Breast epithelium (tissue), 4 donors: ENCODE measurements around the gene PPP5C. TPM values are rescaled to one million over a fixed set of nuclear protein-coding genes. Genes with fewer than 3 reads are reported as not detected.
"Not testable (repeated sequence)": the region's sequence is repeated elsewhere in the genome, so short reads cannot be mapped to it uniquely, and the experiment has no call there.

Source experiments
- DNase-seq, 2 donors: peaks; one replicate each; pipeline ENCODE4 v3.0.0-alpha.2; 2019; ENCODE audit warnings: low spot score in 2 of 2
- H3K27ac ChIP-seq, 2 donors: fragments of 200-600 bp; sonication (generic) in 1 of 2; one replicate each; pipeline ENCODE4 v1.5.1; 2016 to 2019; ENCODE audit warnings: mild to moderate bottlenecking in 1 of 2
- H3K27me3 ChIP-seq, 2 donors: fragments of 200-600 bp; sonication (generic) in 1 of 2; one replicate each; pipeline versions ENCODE4 v1.5.1 to v1.6.0; 2017 to 2019; ENCODE audit warnings: control low read depth in 1 of 2, mild to moderate bottlenecking in 1 of 2
- H3K36me3 ChIP-seq: fragments of 200-600 bp; one replicate; pipeline ENCODE4 v1.5.1; 2019
- H3K4me1 ChIP-seq, 2 donors: fragments of 200-600 bp; sonication (generic); one replicate each; pipeline ENCODE4 v1.5.1; 2016 to 2019; ENCODE audit warnings: control low read depth in 1 of 2
- H3K4me3 ChIP-seq, 3 donors: fragments of 200-600 bp; sonication (generic); 1 replicate in 2 of 3; 2 replicates in 1 of 3; pipeline ENCODE4 v1.5.1; 2016 to 2019; ENCODE audit warnings: mild to moderate bottlenecking in 3 of 3, moderate library complexity in 2 of 3
- H3K9me3 ChIP-seq, 2 donors: fragments of 200-600 bp; sonication (generic) in 1 of 2; one replicate each; pipeline ENCODE4 v1.5.1; 2016 to 2019; ENCODE audit warnings: control low read depth in 1 of 2
- POLR2A ChIP-seq: fragments of 450-650 bp; IDR thresholded peaks from one replicate; pipeline ENCODE4 v1.6.1; 2016; ENCODE audit warnings: antibody characterized with exemption, mild to moderate bottlenecking, moderate library complexity
- POLR2AphosphoS5 ChIP-seq, 3 donors: sonication (generic); formaldehyde crosslinking; IDR thresholded peaks; one replicate each; pipeline ENCODE4 v1.6.1; 2017; ENCODE audit warnings: antibody characterized with exemption in 3 of 3
- intact Hi-C: fragments of 100-400 bp; cut with DNase I; formaldehyde crosslinking; loops from one replicate; pipeline ENCODE4 v1.15.1; 2023; ENCODE audit warnings: low total_unique reads
- total RNA-seq, 3 donors: library from RNA; depleted of rRNA; stranded (reverse); fragments of >200 nt; gene quantifications; one replicate each; pipeline ENCODE4 v1.1.0, GENCODE V29; 2016
- TF ChIP-seq, protein P1 (sequence below), 3 donors: fragments of 450-650 bp; IDR thresholded peaks; one replicate each; pipeline ENCODE4 v1.5.1; 2016 to 2017; ENCODE audit warnings: antibody characterized with exemption in 3 of 3, mild to moderate bottlenecking in 3 of 3, moderate library complexity in 3 of 3

PPP5C gene
- total RNA-seq, 3 donors from 2014 or later, result 41.3 to 72.4 (median 58.7) TPM

- TF ChIP-seq, protein P1, sequence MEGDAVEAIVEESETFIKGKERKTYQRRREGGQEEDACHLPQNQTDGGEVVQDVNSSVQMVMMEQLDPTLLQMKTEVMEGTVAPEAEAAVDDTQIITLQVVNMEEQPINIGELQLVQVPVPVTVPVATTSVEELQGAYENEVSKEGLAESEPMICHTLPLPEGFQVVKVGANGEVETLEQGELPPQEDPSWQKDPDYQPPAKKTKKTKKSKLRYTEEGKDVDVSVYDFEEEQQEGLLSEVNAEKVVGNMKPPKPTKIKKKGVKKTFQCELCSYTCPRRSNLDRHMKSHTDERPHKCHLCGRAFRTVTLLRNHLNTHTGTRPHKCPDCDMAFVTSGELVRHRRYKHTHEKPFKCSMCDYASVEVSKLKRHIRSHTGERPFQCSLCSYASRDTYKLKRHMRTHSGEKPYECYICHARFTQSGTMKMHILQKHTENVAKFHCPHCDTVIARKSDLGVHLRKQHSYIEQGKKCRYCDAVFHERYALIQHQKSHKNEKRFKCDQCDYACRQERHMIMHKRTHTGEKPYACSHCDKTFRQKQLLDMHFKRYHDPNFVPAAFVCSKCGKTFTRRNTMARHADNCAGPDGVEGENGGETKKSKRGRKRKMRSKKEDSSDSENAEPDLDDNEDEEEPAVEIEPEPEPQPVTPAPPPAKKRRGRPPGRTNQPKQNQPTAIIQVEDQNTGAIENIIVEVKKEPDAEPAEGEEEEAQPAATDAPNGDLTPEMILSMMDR (IDR thresholded peaks at IDR 0.05), result no peak
- TF ChIP-seq POLR2A, result no peak
- no peak for TF ChIP-seq POLR2AphosphoS5 (IDR thresholded peaks at IDR 0.05)
Measured at GRCh38 chr19:46320559-46320958, 26.3 kb upstream of the PPP5C start.

DNA sequence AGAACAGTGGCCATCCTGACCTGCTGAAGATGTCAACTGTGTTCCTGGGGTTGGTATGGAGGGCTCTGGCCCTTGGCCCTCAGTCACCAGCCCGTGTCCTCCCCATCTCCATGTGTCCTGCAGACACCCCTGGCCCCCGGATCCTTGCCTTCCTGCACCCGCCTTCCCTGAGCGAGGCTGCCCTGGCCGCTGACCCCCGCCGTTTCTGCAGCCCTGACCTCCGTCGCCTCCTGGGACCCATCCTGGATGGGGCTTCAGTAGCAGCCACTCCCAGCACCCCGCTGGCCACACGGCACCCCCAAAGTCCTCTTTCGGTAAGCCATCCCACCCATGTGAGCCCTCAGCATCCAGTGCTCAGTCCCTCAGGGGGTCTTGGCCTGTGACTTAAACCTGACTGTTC is 25.2 kb upstream of the PPP5C start:
- H3K9me3 ChIP-seq, result peaks cover 3 to 9% of the 10 kb centered on the region in 2 donors
- intact Hi-C loops, result no loop called here
- no peak overlapping the region for H3K27ac ChIP-seq
- no peak overlapping the region for H3K4me3 ChIP-seq
- no peaks in the 10 kb centered on the region for H3K4me1 ChIP-seq
- TF ChIP-seq, protein P1 (IDR thresholded peaks at IDR 0.05), result no peak
- no peak for TF ChIP-seq POLR2AphosphoS5 (IDR thresholded peaks at IDR 0.05)
- H3K36me3 ChIP-seq, result no peaks in the 10 kb centered on the region
- no peaks in the 10 kb centered on the region for H3K27me3 ChIP-seq
- DNase-seq, result no peak

More at GRCh38 chr19:46320559-46320958, 26.3 kb upstream of the PPP5C start:
- H3K4me1 ChIP-seq, result no peaks in the 10 kb centered on the region
- no peak overlapping the region for H3K27ac ChIP-seq
- intact Hi-C loops, result no loop called here
- no peaks in the 10 kb centered on the region for H3K36me3 ChIP-seq
- no peak overlapping the region for H3K4me3 ChIP-seq
- no peak for DNase-seq
- H3K27me3 ChIP-seq, result no peaks in the 10 kb centered on the region
- H3K9me3 ChIP-seq, result no peaks in the 10 kb centered on the region

DNA sequence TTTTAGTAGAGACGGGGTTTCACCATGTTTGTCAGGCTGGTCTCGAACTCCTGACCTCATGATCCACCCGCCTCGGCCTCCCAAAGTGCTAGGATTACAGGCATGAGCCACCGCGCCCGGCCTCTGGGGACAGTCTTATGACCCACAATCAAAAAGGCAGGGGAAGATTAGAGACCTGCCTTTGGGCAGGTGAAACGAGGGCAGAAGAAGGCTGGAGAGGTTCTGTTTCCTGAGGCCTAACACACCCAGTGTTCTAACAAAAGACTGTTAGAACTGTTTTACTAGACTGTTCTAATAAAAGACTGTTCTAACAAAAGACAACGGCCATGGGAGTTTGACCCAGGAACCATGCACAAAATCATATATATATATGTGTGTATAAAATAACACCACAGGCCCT is 23.7 kb upstream of the PPP5C start:
- H3K9me3 ChIP-seq, result peaks cover 16 to 22% of the 10 kb centered on the region in 2 donors
- H3K4me1 ChIP-seq, H3K27ac ChIP-seq, H3K4me3 ChIP-seq, H3K27me3 ChIP-seq, DNase-seq, intact Hi-C loops, H3K36me3 ChIP-seq: not testable (repeated sequence)

DNA sequence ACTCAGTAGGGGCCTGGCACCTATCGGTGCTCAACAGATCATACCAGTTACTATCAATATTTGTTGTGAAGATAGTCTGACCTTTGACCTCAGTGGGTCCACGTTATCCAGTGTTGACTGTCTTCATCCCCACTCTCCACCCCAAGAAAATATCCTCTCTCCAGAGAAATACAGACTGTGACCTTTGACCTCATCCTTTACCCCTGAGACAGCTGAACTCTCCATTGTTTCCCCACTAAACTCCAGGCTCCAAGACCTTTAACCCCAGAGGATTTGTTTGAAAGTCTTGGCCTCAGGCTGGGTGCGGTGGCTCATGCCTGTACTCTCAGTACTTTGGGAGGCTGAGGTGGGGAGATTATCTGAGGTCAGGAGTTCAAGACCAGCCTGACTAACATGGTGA is 22.6 kb upstream of the PPP5C start:
- Histone ChIP-seq H3K36me3 (no peaks in the 10 kb centered on the region), H3K4me1 (no peaks in the 10 kb centered on the region), H3K27ac (no peak overlapping the region), H3K4me3 (no peak overlapping the region), H3K27me3 (no peaks in the 10 kb centered on the region), H3K9me3 (peaks cover 16 to 22% of the 10 kb centered on the region in 2 donors)
- TF ChIP-seq POLR2A (no peak), POLR2AphosphoS5 (IDR thresholded peaks at IDR 0.05) (no peak)
- TF ChIP-seq, protein P1 (IDR thresholded peaks at IDR 0.05), result no peak
- intact Hi-C loops, result no loop called here
- DNase-seq, result no peak

DNA sequence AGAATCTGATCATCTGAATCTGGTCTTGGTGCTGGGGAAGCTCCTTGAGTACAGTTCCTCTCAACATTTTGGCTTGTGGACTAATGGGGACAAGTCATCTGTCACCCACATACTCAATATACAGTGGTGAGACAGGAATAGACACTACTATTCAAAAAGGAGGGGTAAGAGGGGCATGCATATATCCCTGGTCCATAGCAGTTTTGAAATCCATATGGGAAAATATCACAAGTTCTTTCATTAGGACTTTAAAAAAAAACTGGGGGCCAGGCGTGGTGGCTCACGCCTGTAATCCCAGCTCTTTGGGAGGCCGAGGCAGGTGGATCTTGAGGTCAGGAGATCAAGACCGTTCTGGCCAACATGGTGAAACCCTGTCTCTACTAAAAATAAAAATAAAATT is 20.3 kb upstream of the PPP5C start:
- H3K9me3 ChIP-seq, result peaks cover 16 to 22% of the 10 kb centered on the region in 2 donors
- TF ChIP-seq, protein P1 (IDR thresholded peaks at IDR 0.05), result no peak
- no peak for TF ChIP-seq POLR2A
- TF ChIP-seq POLR2AphosphoS5 (IDR thresholded peaks at IDR 0.05), result no peak
- H3K4me3 ChIP-seq, result no peak overlapping the region
- H3K27ac ChIP-seq, result no peak overlapping the region
- H3K36me3 ChIP-seq, result no peaks in the 10 kb centered on the region
- intact Hi-C loops, result no loop called here
- H3K27me3 ChIP-seq, result no peaks in the 10 kb centered on the region
- no peak for DNase-seq
- no peaks in the 10 kb centered on the region for H3K4me1 ChIP-seq

DNA sequence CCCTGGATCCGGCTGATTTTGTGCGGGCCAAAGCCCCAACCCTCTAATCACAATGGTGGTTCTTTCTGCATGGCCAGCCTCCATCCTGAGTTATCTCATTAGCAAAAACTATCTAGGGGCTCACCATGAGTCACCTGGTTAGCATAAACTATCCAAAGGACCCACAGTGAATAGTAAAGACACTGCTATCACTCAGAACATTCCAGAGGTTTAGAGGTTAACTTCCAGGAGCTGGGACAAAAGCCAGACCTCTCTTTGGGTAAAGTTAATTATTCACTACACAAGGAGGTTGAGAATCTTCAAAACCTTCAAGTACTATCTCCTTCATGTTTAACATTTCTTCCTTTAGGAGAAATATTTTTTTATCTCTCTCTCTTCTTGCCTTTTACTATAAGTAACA is 18.8 kb upstream of the PPP5C start:
- DNase-seq, result no peak
- peaks cover 16 to 22% of the 10 kb centered on the region in 2 donors for H3K9me3 ChIP-seq
- H3K36me3 ChIP-seq, result no peaks in the 10 kb centered on the region
- no peak overlapping the region for H3K4me3 ChIP-seq
- intact Hi-C loops, result no loop called here
- H3K27me3 ChIP-seq, result no peaks in the 10 kb centered on the region
- H3K4me1 ChIP-seq, result no peaks in the 10 kb centered on the region
- TF ChIP-seq POLR2AphosphoS5 (IDR thresholded peaks at IDR 0.05) (no peak), POLR2A (no peak)
- TF ChIP-seq, protein P1 (IDR thresholded peaks at IDR 0.05), result no peak
- H3K27ac ChIP-seq, result no peak overlapping the region
